WTC11 (cell line): ENCODE measurements around the gene ASB13. TPM values are rescaled to one million over a fixed set of nuclear protein-coding genes. Genes with fewer than 3 reads are reported as not detected.

Experiments
- ATAC-seq: fragments of 200-7000 bp; cut with Tn5 transposase; 2 replicates; pipeline ENCODE4 v1.10.0; 2021; ENCODE audit warnings: mild to moderate bottlenecking, moderate library complexity
- CTCF ChIA-PET: fragments of 300-600 bp; sonication (Branson Sonifier 250); formaldehyde crosslinking; loops from one replicate; lab custom pipeline; 2021; ENCODE audit warnings: antibody characterized with exemption; lab: Charles Lee
- POLR2A ChIA-PET: fragments of 350-600 bp; sonication (Branson Sonifier 250); formaldehyde crosslinking; loops from one replicate; lab custom pipeline; 2021; ENCODE audit warnings: antibody characterized with exemption; lab: Charles Lee
- DNase-seq: peaks from one replicate; pipeline ENCODE4 v3.0.0; 2021; ENCODE audit warnings: low spot score
- H3K27ac Mint-ChIP-seq: 2 replicates; pipeline ENCODE4 v1.8.0; 2021; ENCODE audit warnings: mixed read lengths
- H3K27me3 Mint-ChIP-seq: 2 replicates; pipeline ENCODE4 v1.8.0; 2021; ENCODE audit warnings: low read depth, mild to moderate bottlenecking, moderate library complexity, mixed read lengths
- H3K36me3 Mint-ChIP-seq: 2 replicates; pipeline ENCODE4 v1.8.0; 2021; ENCODE audit warnings: mixed read lengths
- H3K4me1 Mint-ChIP-seq: 2 replicates; pipeline ENCODE4 v1.8.0; 2022; ENCODE audit warnings: mixed read lengths
- H3K4me3 Mint-ChIP-seq: 2 replicates; pipeline ENCODE4 v1.8.0; 2021; ENCODE audit warnings: mild to moderate bottlenecking, moderate library complexity, mixed read lengths
- H3K9me3 Mint-ChIP-seq: 2 replicates; pipeline ENCODE4 v1.8.0; 2021; ENCODE audit warnings: mixed read lengths
- ATF6 ChIP-seq: sonication (generic); formaldehyde crosslinking; IDR thresholded peaks from 2 replicates; pipeline ENCODE4 v1.8.1; 2023; ENCODE audit warnings: mild to moderate bottlenecking, missing genetic modification reagents
- E2F5 ChIP-seq: sonication (generic); formaldehyde crosslinking; IDR thresholded peaks from 2 replicates; pipeline ENCODE4 v1.8.1; 2022; ENCODE audit warnings: mild to moderate bottlenecking, moderate library complexity, missing genetic modification reagents
- GABPB1 ChIP-seq: sonication (generic); formaldehyde crosslinking; IDR thresholded peaks from 2 replicates; pipeline ENCODE4 v1.8.1; 2023; ENCODE audit warnings: mild to moderate bottlenecking, missing genetic modification reagents
- HMGA2 ChIP-seq: fragments of 250-450 bp; sonication (Bioruptor Pico); IDR thresholded peaks from 2 replicates; pipeline ENCODE4 v1.4.0; 2021; ENCODE audit warnings: mild to moderate bottlenecking, moderate library complexity
- JUN ChIP-seq: sonication (generic); formaldehyde crosslinking; IDR thresholded peaks from 2 replicates; pipeline ENCODE4 v1.8.0; 2023; ENCODE audit warnings: mild to moderate bottlenecking, missing genetic modification reagents
- OVOL2 ChIP-seq: fragments of 250-450 bp; sonication (Bioruptor Pico); IDR thresholded peaks from 2 replicates; pipeline ENCODE4 v1.9.0; 2021; ENCODE audit warnings: mild to moderate bottlenecking, borderline replicate concordance
- PRDM15 ChIP-seq: sonication (generic); formaldehyde crosslinking; IDR thresholded peaks from 2 replicates; pipeline ENCODE4 v1.8.0; 2022; ENCODE audit warnings: missing genetic modification reagents
- SMAD3 ChIP-seq: sonication (generic); formaldehyde crosslinking; IDR thresholded peaks from 2 replicates; pipeline ENCODE4 v1.8.0; 2022; ENCODE audit warnings: missing genetic modification reagents, mild to moderate bottlenecking, borderline replicate concordance
- TP53 ChIP-seq: sonication (generic); formaldehyde crosslinking; IDR thresholded peaks from 2 replicates; pipeline ENCODE4 v1.8.1; 2023; ENCODE audit warnings: mild to moderate bottlenecking, missing genetic modification reagents
- ZBTB21 ChIP-seq: sonication (generic); formaldehyde crosslinking; IDR thresholded peaks from 2 replicates; pipeline ENCODE4 v1.8.1; 2023; ENCODE audit warnings: mild to moderate bottlenecking, missing genetic modification reagents, borderline replicate concordance
- ZMAT4 ChIP-seq: fragments of 250-450 bp; sonication (Bioruptor Pico); IDR thresholded peaks from 2 replicates; pipeline ENCODE4 v1.9.0; 2021; ENCODE audit warnings: mild to moderate bottlenecking
- total RNA-seq: library from RNA; stranded (reverse); gene quantifications from 3 replicates; pipeline ENCODE4 v1.2.3, GENCODE V29; 2021
- TF ChIP-seq, protein P1 (sequence below): sonication (generic); formaldehyde crosslinking; IDR thresholded peaks from 2 replicates; pipeline ENCODE4 v1.8.0; 2023; ENCODE audit warnings: missing genetic modification reagents, mild to moderate bottlenecking, borderline replicate concordance
- TF ChIP-seq, protein P2 (sequence below): sonication (generic); formaldehyde crosslinking; IDR thresholded peaks from 2 replicates; pipeline ENCODE4 v1.8.1; 2022; ENCODE audit warnings: low read depth, mild to moderate bottlenecking, moderate library complexity, missing genetic modification reagents, borderline replicate concordance
- TF ChIP-seq, protein P3 (sequence below): sonication (generic); formaldehyde crosslinking; IDR thresholded peaks from 2 replicates; pipeline ENCODE4 v1.8.1; 2022; ENCODE audit warnings: mild to moderate bottlenecking, missing genetic modification reagents, moderate library complexity, borderline replicate concordance
- TF ChIP-seq, protein P4 (sequence below): sonication (generic); formaldehyde crosslinking; IDR thresholded peaks from 2 replicates; pipeline ENCODE4 v1.8.0; 2022; ENCODE audit warnings: mild to moderate bottlenecking, missing genetic modification reagents

ASB13 gene
- total RNA-seq, 1 experiment from 2014 or later = 23.4 TPM

DNA sequence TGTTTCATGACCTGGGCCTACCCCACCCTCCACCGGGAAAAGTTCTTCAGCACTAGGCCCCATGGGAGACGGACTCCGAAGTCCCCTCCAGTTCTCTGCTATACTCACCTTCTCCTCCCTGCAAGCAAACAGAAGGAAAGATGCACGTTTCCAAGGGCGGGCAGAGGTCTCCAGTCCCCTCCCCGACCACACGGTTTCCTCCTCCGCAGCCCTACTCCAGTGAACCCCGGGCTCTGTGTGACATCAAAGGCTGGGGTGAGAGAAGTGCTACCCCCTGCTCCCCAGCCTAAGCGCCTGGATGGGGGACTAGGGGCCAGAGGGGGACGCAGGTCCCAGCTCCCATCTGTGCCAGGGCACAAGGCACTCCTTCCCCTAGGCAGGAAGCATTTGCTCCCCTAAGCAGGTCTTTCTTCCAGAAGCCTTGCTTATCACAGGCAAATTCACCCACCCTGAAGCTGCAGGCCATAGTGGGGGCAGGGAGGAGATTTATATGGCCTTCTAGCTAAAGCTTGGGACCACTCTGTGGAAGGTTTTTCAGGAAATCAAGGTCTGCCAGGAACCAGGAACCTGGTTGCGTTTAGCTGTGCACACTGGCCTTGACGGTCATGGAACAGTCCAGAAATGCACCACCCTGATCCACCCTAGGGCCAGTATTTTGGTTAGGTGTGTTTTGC, 52.8 kb downstream of the ASB13 start (continued):
- TF ChIP-seq ZMAT4 = no peak
- TF ChIP-seq, protein P1, sequence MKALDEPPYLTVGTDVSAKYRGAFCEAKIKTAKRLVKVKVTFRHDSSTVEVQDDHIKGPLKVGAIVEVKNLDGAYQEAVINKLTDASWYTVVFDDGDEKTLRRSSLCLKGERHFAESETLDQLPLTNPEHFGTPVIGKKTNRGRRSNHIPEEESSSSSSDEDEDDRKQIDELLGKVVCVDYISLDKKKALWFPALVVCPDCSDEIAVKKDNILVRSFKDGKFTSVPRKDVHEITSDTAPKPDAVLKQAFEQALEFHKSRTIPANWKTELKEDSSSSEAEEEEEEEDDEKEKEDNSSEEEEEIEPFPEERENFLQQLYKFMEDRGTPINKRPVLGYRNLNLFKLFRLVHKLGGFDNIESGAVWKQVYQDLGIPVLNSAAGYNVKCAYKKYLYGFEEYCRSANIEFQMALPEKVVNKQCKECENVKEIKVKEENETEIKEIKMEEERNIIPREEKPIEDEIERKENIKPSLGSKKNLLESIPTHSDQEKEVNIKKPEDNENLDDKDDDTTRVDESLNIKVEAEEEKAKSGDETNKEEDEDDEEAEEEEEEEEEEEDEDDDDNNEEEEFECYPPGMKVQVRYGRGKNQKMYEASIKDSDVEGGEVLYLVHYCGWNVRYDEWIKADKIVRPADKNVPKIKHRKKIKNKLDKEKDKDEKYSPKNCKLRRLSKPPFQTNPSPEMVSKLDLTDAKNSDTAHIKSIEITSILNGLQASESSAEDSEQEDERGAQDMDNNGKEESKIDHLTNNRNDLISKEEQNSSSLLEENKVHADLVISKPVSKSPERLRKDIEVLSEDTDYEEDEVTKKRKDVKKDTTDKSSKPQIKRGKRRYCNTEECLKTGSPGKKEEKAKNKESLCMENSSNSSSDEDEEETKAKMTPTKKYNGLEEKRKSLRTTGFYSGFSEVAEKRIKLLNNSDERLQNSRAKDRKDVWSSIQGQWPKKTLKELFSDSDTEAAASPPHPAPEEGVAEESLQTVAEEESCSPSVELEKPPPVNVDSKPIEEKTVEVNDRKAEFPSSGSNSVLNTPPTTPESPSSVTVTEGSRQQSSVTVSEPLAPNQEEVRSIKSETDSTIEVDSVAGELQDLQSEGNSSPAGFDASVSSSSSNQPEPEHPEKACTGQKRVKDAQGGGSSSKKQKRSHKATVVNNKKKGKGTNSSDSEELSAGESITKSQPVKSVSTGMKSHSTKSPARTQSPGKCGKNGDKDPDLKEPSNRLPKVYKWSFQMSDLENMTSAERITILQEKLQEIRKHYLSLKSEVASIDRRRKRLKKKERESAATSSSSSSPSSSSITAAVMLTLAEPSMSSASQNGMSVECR (CRISPR knock-in tag) = no peak

DNA sequence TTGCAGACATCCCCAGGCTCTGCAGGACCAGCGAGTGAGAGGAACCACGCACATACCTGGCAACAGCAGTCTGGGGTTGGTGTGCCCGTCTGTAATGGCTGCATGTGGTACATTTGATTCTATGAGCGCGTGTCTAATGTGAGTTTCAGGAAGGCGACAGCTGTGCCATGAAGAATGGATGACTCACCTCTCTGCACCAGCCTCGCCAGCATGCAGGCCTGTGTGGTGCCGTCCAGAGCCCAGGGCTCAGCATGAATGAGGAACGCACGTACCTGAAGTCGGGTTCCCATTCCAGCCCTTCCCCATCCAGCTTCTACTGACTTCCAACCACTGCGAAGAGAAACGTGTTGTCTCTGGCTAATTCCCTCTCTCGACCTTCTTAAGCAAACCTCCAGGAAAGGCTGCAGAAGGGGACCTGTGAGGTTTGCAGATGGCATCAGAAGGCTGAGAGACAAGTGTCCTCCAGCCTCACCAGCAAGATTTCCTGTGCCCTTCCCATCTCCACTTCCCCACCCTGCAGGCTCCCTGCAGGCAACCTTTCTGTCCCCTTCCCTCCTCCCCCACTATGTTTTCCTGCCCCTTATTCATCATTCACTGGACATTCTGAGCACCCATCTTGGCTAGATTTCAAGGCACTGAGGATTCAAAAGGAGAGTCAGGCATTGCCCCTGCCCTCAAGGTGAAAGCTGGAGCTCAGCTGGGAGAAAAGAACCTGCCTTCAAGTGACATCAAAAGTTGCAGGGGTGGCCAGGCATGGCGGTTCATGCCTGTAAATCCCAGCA, 54.3 kb downstream of the ASB13 start:
- ATAC-seq = no peak
- no peaks in the 10 kb centered on the region for H3K36me3 Mint-ChIP-seq
- H3K27me3 Mint-ChIP-seq = no peaks in the 10 kb centered on the region
- no peak for DNase-seq
- no peak overlapping the region for H3K4me3 Mint-ChIP-seq
- H3K9me3 Mint-ChIP-seq = no peaks in the 10 kb centered on the region
- TF ChIP-seq TP53 (CRISPR knock-in tag) = no peak
- no peak for TF ChIP-seq E2F5 (CRISPR knock-in tag)
- TF ChIP-seq ATF6 = no peak
- TF ChIP-seq SMAD3 (CRISPR knock-in tag) = no peak
- TF ChIP-seq, protein P2, sequence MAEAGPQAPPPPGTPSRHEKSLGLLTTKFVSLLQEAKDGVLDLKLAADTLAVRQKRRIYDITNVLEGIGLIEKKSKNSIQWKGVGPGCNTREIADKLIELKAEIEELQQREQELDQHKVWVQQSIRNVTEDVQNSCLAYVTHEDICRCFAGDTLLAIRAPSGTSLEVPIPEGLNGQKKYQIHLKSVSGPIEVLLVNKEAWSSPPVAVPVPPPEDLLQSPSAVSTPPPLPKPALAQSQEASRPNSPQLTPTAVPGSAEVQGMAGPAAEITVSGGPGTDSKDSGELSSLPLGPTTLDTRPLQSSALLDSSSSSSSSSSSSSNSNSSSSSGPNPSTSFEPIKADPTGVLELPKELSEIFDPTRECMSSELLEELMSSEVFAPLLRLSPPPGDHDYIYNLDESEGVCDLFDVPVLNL (CRISPR knock-in tag) = no peak
- no peak for TF ChIP-seq PRDM15
- no peak for TF ChIP-seq HMGA2 (CRISPR knock-in tag)
- TF ChIP-seq, protein P3, sequence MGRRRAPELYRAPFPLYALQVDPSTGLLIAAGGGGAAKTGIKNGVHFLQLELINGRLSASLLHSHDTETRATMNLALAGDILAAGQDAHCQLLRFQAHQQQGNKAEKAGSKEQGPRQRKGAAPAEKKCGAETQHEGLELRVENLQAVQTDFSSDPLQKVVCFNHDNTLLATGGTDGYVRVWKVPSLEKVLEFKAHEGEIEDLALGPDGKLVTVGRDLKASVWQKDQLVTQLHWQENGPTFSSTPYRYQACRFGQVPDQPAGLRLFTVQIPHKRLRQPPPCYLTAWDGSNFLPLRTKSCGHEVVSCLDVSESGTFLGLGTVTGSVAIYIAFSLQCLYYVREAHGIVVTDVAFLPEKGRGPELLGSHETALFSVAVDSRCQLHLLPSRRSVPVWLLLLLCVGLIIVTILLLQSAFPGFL (CRISPR knock-in tag) = no peak
- TF ChIP-seq, protein P4, sequence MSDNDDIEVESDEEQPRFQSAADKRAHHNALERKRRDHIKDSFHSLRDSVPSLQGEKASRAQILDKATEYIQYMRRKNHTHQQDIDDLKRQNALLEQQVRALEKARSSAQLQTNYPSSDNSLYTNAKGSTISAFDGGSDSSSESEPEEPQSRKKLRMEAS (CRISPR knock-in tag) = no peak
- no peak for TF ChIP-seq JUN
- no peak for TF ChIP-seq ZBTB21 (CRISPR knock-in tag)
- TF ChIP-seq GABPB1 = no peak
- TF ChIP-seq OVOL2 (CRISPR knock-in tag) = no peak
- ChIA-PET POLR2A (no interaction called here), CTCF (no interaction called here)
- H3K4me1 Mint-ChIP-seq = no peaks in the 10 kb centered on the region; the same call in 1 of the 2 replicates
- H3K27ac Mint-ChIP-seq = no peak overlapping the region
